HCT116 (cell line): ENCODE measurements around the gene POLD2.

Experiments used
- CTCF ChIP-seq, 3 experiments: fragments of 200-600 bp in 1 of 3; sonication (generic) in 1 of 3; IDR thresholded peaks in 2 of 3; conservative IDR thresholded peaks in 1 of 3; 2 replicates each; pipeline ENCODE4 v1.5.1; 2012 to 2017; ENCODE audit warnings: low read depth in 2 of 3, low read length in 2 of 3, antibody characterized with exemption in 1 of 3, borderline replicate concordance in 1 of 3, control low read depth in 1 of 3, mild to moderate bottlenecking in 1 of 3, mixed read lengths in 1 of 3, mixed run types in 1 of 3, moderate library complexity in 1 of 3; ENCODE audit not compliant: insufficient read depth in 1 of 3
- EGR1 ChIP-seq: IDR thresholded peaks from 2 replicates; pipeline ENCODE4 v1.6.1; 2012; ENCODE audit warnings: low read depth
- EZH2 ChIP-seq: fragments of 200-600 bp; sonication (generic); IDR thresholded peaks from 2 replicates; pipeline ENCODE4 v1.6.1; 2017; ENCODE audit warnings: antibody characterized with exemption, mixed run types
- FOSL1 ChIP-seq: IDR thresholded peaks from 2 replicates; pipeline ENCODE4 v1.6.1; 2012; ENCODE audit warnings: low read depth
- POLR2AphosphoS5 ChIP-seq: IDR thresholded peaks from 2 replicates; pipeline ENCODE4 v1.6.1; 2011; ENCODE audit warnings: mild to moderate bottlenecking, low read depth, low read length, moderate library complexity
- RAD21 ChIP-seq: IDR thresholded peaks from 2 replicates; pipeline ENCODE4 v1.6.1; 2012; ENCODE audit warnings: low read depth, mild to moderate bottlenecking
- REST ChIP-seq: IDR thresholded peaks from 2 replicates; pipeline ENCODE4 v1.6.1; 2012; ENCODE audit warnings: low read depth
- SIN3A ChIP-seq: IDR thresholded peaks from 2 replicates; pipeline ENCODE4 v1.6.1; 2012; ENCODE audit warnings: low read depth
- SP1 ChIP-seq: IDR thresholded peaks from 2 replicates; pipeline ENCODE4 v1.6.1; 2012; ENCODE audit warnings: low read depth
- TCF7L2 ChIP-seq: IDR thresholded peaks from 2 replicates; pipeline ENCODE4 v1.7.0; 2011; ENCODE audit warnings: borderline replicate concordance, inconsistent platforms; ENCODE audit not compliant: insufficient read depth, insufficient read length; ENCODE audit errors: extremely low read depth
- YY1 ChIP-seq: IDR thresholded peaks from 2 replicates; pipeline ENCODE4 v1.6.1; 2011; ENCODE audit warnings: low read length, low read depth, moderate library complexity, mild to moderate bottlenecking; ENCODE audit not compliant: insufficient replicate concordance; ENCODE audit errors: extremely low read depth
- ZNF274 ChIP-seq: fragments of 200-500 bp; sonication (Bioruptor generic); IDR thresholded peaks from 2 replicates; pipeline ENCODE4 v1.6.1; 2014; ENCODE audit warnings: mild to moderate bottlenecking, low read depth, low read length, inconsistent platforms

DNA sequence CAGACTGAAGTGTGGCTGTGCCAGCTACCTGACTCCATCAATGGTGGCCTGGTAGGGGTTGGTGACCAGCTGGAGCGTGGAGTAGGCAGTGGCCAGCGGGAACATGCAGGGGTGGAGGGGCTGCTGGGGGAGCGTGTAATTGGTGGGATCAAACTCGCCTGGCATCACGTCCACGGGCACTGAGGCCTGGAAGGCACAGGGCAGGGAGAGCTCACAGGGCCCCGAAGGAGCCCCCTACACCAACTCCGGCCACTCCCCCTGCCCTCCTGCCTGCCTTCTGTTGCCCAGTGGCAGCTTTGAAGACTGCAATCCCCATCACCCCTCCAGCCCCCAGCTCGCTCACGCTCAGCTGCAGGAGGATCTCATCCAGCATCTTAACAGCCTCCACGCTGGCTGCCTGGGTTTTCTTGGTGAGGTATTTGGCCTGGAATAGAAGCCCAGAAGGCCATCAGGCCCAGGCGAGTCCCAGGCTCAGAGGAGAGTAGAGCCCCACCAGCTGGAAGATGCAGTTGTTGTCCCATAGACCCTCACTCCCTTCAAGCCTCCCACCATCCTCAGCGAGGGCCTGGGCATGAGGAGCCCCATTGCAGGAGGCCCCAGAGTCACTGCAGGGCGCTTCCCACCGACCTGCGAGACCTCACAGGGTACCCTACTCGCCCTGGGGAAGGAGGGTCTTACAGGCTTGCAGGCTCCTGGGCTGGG, 7.1 kb downstream of the POLD2 start:
- TF ChIP-seq EZH2 (no peak), ZNF274 (no peak), CTCF (IDR thresholded peaks at IDR 0.05 in 2 of 3, conservative IDR thresholded peaks at IDR 0.05 in 1 of 3; ENCODE audit: borderline replicate concordance in 1 of 3, insufficient read depth in 1 of 3, low read depth in 2 of 3, low read length in 2 of 3) (no peak), RAD21 (no peak), EGR1 (no peak), SIN3A (no peak), FOSL1 (no peak), REST (no peak), YY1 (no peak), TCF7L2 (no peak), SP1 (no peak), POLR2AphosphoS5 (no peak)
